ENCODE data around the gene CHST12.

DNA sequence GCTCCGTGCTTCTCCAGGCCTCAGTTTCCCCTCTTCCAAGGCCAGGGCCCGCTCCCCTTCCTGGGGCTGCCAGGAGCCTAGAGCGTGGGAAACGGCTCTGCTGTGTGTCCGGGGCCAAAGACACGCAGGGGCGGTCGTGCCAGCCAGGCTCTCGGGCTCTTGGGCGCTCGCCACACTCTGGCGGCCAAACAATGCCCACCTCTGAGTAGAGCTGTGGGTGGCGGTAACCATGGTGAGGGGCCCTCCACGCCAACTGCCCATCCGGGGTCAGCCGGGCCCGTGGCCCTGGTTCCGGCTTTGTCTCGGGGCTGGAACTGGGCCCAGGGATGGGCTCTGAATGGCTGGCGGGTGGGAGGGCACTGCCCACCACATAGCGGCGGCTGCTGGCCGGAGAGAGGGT, 56.8 kb downstream of the CHST12 start:
- TF ChIP-seq EZH2 (IDR thresholded peaks at IDR 0.05; ENCODE audit: low read length, unreplicated experiment) (no peak), CTCF (conservative IDR thresholded peaks at IDR 0.05; ENCODE audit: low read depth, low read length) (no peak), EZH2phosphoT487 (IDR thresholded peaks at IDR 0.05; ENCODE audit: borderline replicate concordance, low read length) (no peak)
